HEK293T (cell line): Measurements from ENCODE around the gene MBNL2.

Source experiments
- CTCF ChIA-PET: fragments of 350-600 bp; formaldehyde crosslinking; extraction: SDS; loops from one replicate; lab custom pipeline; 2021; ENCODE audit warnings: antibody characterized with exemption, inconsistent platforms; lab: Yijun Ruan, JAX
- POLR2A ChIA-PET: fragments of 350-600 bp; formaldehyde crosslinking; extraction: SDS; loops from one replicate; lab custom pipeline; 2020; ENCODE audit warnings: antibody characterized with exemption, inconsistent platforms; lab: Yijun Ruan, JAX
- DNase-seq: peaks from one replicate; pipeline ENCODE4 v3.0.0; 2012; ENCODE audit warnings: mixed read lengths; ENCODE audit errors: extremely low spot score
- ARNT ChIP-seq: fragments of 450-650 bp; IDR thresholded peaks from 2 replicates; pipeline ENCODE4 v1.6.1; 2017; ENCODE audit warnings: mild to moderate bottlenecking
- BHLHE40 ChIP-seq: fragments of 450-650 bp; IDR thresholded peaks from 2 replicates; pipeline ENCODE4 v1.6.1; 2016; ENCODE audit warnings: mild to moderate bottlenecking, moderate library complexity, borderline replicate concordance
- CTBP1 ChIP-seq: fragments of 450-650 bp; IDR thresholded peaks from 2 replicates; pipeline ENCODE4 v1.6.1; 2016; ENCODE audit warnings: borderline replicate concordance
- ELF4 ChIP-seq: fragments of 450-650 bp; IDR thresholded peaks from 2 replicates; pipeline ENCODE4 v1.6.1; 2017; ENCODE audit warnings: antibody characterized with exemption
- FOXA1 ChIP-seq: fragments of 450-650 bp; IDR thresholded peaks from 2 replicates; pipeline ENCODE4 v1.6.1; 2016; ENCODE audit warnings: mild to moderate bottlenecking
- FOXK2 ChIP-seq: fragments of 450-650 bp; IDR thresholded peaks from 2 replicates; pipeline ENCODE4 v1.6.1; 2016; ENCODE audit warnings: mild to moderate bottlenecking
- FOXM1 ChIP-seq: fragments of 450-650 bp; IDR thresholded peaks from 2 replicates; pipeline ENCODE4 v1.6.1; 2017; ENCODE audit warnings: mild to moderate bottlenecking, borderline replicate concordance
- HDGF ChIP-seq: fragments of 450-650 bp; IDR thresholded peaks from 2 replicates; pipeline ENCODE4 v1.6.1; 2017; ENCODE audit warnings: antibody characterized with exemption, borderline replicate concordance
- L3MBTL2 ChIP-seq: fragments of 450-650 bp; conservative IDR thresholded peaks from 2 replicates; pipeline ENCODE4 v1.6.1; 2016; ENCODE audit warnings: mild to moderate bottlenecking
- LEF1 ChIP-seq: fragments of 450-650 bp; IDR thresholded peaks from 2 replicates; pipeline ENCODE4 v1.6.1; 2017; ENCODE audit warnings: mild to moderate bottlenecking, borderline replicate concordance
- NFRKB ChIP-seq: fragments of 450-650 bp; IDR thresholded peaks from 2 replicates; pipeline ENCODE4 v1.6.1; 2016; ENCODE audit warnings: mild to moderate bottlenecking, moderate library complexity
- PKNOX1 ChIP-seq: fragments of 450-650 bp; IDR thresholded peaks from 2 replicates; pipeline ENCODE4 v1.6.1; 2016
- SP1 ChIP-seq: fragments of 450-650 bp; IDR thresholded peaks from 2 replicates; pipeline ENCODE4 v1.6.1; 2017
- SUZ12 ChIP-seq: fragments of 450-650 bp; IDR thresholded peaks from 2 replicates; pipeline ENCODE4 v1.6.1; 2016; ENCODE audit warnings: mild to moderate bottlenecking
- TARDBP ChIP-seq: fragments of 450-650 bp; IDR thresholded peaks from 2 replicates; pipeline ENCODE4 v1.6.1; 2016
- ZNF384 ChIP-seq: fragments of 450-650 bp; IDR thresholded peaks from 2 replicates; pipeline ENCODE4 v1.6.1; 2016

Gene MBNL2

GRCh38 chr13:97342136-97342535, 120.0 kb downstream of the MBNL2 start:
- POLR2A ChIA-PET = no interaction called here
- DNase-seq = no peak
- no peak for TF ChIP-seq SUZ12
- no peak for TF ChIP-seq ZNF384
- TF ChIP-seq BHLHE40 = no peak
- no peak for TF ChIP-seq ELF4
- no peak for TF ChIP-seq TARDBP
- no peak for TF ChIP-seq FOXA1
- TF ChIP-seq FOXK2 = no peak
- CTCF ChIA-PET = no interaction called here

GRCh38 chr13:97342936-97343335, 120.8 kb downstream of the MBNL2 start:
- ChIA-PET POLR2A (no interaction called here), CTCF (no interaction called here)
- no peak for TF ChIP-seq L3MBTL2
- no peak for TF ChIP-seq FOXK2
- TF ChIP-seq BHLHE40 = no peak
- TF ChIP-seq SUZ12 = no peak
- TF ChIP-seq CTBP1 = no peak
- no peak for TF ChIP-seq ARNT
- no peak for TF ChIP-seq SP1
- TF ChIP-seq LEF1 = no peak
- TF ChIP-seq FOXM1 = no peak
- no peak for TF ChIP-seq HDGF
- no peak for TF ChIP-seq ELF4
- no peak for TF ChIP-seq PKNOX1
- no peak for DNase-seq

GRCh38 chr13:97344265-97345175, 122.4 kb downstream of the MBNL2 start:
- peak; percentile 31 for DNase-seq
- ChIA-PET POLR2A (no interaction called here), CTCF (interaction anchor here (0.9 to 1.8 kb wide), 2 partner anchors 11 to 235 kb away, joined by 3 to 9 read pairs; no protein-coding TSS in a partner anchor)
- TF ChIP-seq HDGF (no peak), FOXM1 (no peak), SP1 (no peak), PKNOX1 (no peak), L3MBTL2 (no peak), LEF1 (no peak), NFRKB (no peak), FOXA1 (no peak), TARDBP (no peak), SUZ12 (no peak), BHLHE40 (no peak), ZNF384 (no peak), ELF4 (no peak), ARNT (no peak), FOXK2 (no peak)

GRCh38 chr13:97346097-97346496, 124.0 kb downstream of the MBNL2 start:
- DNase-seq = no peak
- ChIA-PET POLR2A (no interaction called here), CTCF (no interaction called here)
- TF ChIP-seq TARDBP (no peak), LEF1 (no peak), ELF4 (peak; percentile 42; the same call in 1 of the 2 replicates), FOXM1 (no peak)

GRCh38 chr13:97346561-97347254, 124.6 kb downstream of the MBNL2 start:
- no peak for DNase-seq
- TF ChIP-seq NFRKB = no peak
- TF ChIP-seq ARNT = no peak
- no peak for TF ChIP-seq TARDBP
- no peak for TF ChIP-seq ZNF384
- no peak for TF ChIP-seq FOXA1
- TF ChIP-seq BHLHE40 = no peak
- TF ChIP-seq ELF4 = no peak
- TF ChIP-seq L3MBTL2 = no peak
- TF ChIP-seq FOXK2 = no peak
- ChIA-PET CTCF (no interaction called here), POLR2A (no interaction called here)

- ChIA-PET CTCF (interaction anchor here (1.1 to 2.3 kb wide), 2 partner anchors 238 to 329 kb away, joined by 3 to 9 read pairs; no protein-coding TSS in a partner anchor), POLR2A (no interaction called here)
- no peak for DNase-seq
These were observed 125.3 kb downstream of the MBNL2 start for GRCh38 chr13:97347255-97347932.

More at GRCh38 chr13:97347255-97347932, 125.3 kb downstream of the MBNL2 start:
- no peak for TF ChIP-seq TARDBP
- no peak for TF ChIP-seq CTBP1
- no peak for TF ChIP-seq PKNOX1
- no peak for TF ChIP-seq ARNT
- TF ChIP-seq FOXK2 = no peak
- TF ChIP-seq BHLHE40 = no peak
- no peak for TF ChIP-seq FOXM1
- TF ChIP-seq NFRKB = no peak
- no peak for TF ChIP-seq SP1
- TF ChIP-seq LEF1 = no peak
- no peak for TF ChIP-seq ELF4
- no peak for TF ChIP-seq SUZ12
- TF ChIP-seq FOXA1 = no peak
- no peak for TF ChIP-seq HDGF
- TF ChIP-seq L3MBTL2 = no peak
